22Rv1 (cell line): ENCODE data around the gene UNC119B.

Experiments used
- ZFX ChIP-seq: fragments of 450-650 bp; IDR thresholded peaks from 2 replicates; pipeline ENCODE4 v1.6.1; 2017; ENCODE audit warnings: antibody characterized with exemption, borderline replicate concordance
- TF ChIP-seq, protein P1 (sequence below): fragments of 450-650 bp; IDR thresholded peaks from 2 replicates; pipeline ENCODE4 v1.5.1; 2017; ENCODE audit warnings: mild to moderate bottlenecking

GRCh38 chr12:120751389-120751788, 41.1 kb downstream of the UNC119B start:
- TF ChIP-seq, protein P1, sequence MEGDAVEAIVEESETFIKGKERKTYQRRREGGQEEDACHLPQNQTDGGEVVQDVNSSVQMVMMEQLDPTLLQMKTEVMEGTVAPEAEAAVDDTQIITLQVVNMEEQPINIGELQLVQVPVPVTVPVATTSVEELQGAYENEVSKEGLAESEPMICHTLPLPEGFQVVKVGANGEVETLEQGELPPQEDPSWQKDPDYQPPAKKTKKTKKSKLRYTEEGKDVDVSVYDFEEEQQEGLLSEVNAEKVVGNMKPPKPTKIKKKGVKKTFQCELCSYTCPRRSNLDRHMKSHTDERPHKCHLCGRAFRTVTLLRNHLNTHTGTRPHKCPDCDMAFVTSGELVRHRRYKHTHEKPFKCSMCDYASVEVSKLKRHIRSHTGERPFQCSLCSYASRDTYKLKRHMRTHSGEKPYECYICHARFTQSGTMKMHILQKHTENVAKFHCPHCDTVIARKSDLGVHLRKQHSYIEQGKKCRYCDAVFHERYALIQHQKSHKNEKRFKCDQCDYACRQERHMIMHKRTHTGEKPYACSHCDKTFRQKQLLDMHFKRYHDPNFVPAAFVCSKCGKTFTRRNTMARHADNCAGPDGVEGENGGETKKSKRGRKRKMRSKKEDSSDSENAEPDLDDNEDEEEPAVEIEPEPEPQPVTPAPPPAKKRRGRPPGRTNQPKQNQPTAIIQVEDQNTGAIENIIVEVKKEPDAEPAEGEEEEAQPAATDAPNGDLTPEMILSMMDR, result no peak
- TF ChIP-seq ZFX, result no peak
